Measurements from ENCODE around the gene VWA8.
"Not testable (repeated sequence)": the region's sequence is repeated elsewhere in the genome, so short reads cannot be mapped to it uniquely, and the experiment has no call there.

The VWA8 gene

GRCh38 chr13:41962994-41963393 lies 2.1 kb upstream of the VWA8 start:
- no peak for DNase-seq

- no peak for DNase-seq
Observed at GRCh38 chr13:41961466-41961760, 504 bp upstream of the VWA8 start.

GRCh38 chr13:41960211-41960636 lies 685 bp downstream of the VWA8 start:
- DNase-seq: peak in 2 of 14 donors; percentile 33 to 36

- no peak for DNase-seq
Observed at GRCh38 chr13:41956272-41956671, 4.6 kb downstream of the VWA8 start.

GRCh38 chr13:41955605-41956004 lies 5.3 kb downstream of the VWA8 start:
- DNase-seq: no peak

- no peak for DNase-seq
Observed at GRCh38 chr13:41954226-41954625, 6.7 kb downstream of the VWA8 start.

- DNase-seq: no peak
Observed at GRCh38 chr13:41952749-41953148, 8.2 kb downstream of the VWA8 start.

- DNase-seq: not testable (repeated sequence)
Observed at GRCh38 chr13:41949104-41949503, 11.8 kb downstream of the VWA8 start.

GRCh38 chr13:41945926-41946325 lies 15.0 kb downstream of the VWA8 start:
- no peak for DNase-seq

- no peak for DNase-seq
Observed at GRCh38 chr13:41944635-41945397, 16.1 kb downstream of the VWA8 start.

- DNase-seq: no peak
Observed at GRCh38 chr13:41944229-41944628, 16.7 kb downstream of the VWA8 start.

- DNase-seq: no peak
Observed at GRCh38 chr13:41942462-41943094, 18.3 kb downstream of the VWA8 start.

- no peak for DNase-seq
Observed at GRCh38 chr13:41941174-41941573, 19.7 kb downstream of the VWA8 start.

- no peak for DNase-seq
Observed at GRCh38 chr13:41939398-41939797, 21.5 kb downstream of the VWA8 start.

- no peak for DNase-seq
Observed at GRCh38 chr13:41938918-41939317, 22.0 kb downstream of the VWA8 start.

- no peak for DNase-seq
Observed at GRCh38 chr13:41937388-41937787, 23.5 kb downstream of the VWA8 start.

GRCh38 chr13:41935501-41935900 lies 25.4 kb downstream of the VWA8 start:
- no peak for DNase-seq

- no peak for DNase-seq
Observed at GRCh38 chr13:41934994-41935393, 25.9 kb downstream of the VWA8 start.

GRCh38 chr13:41934120-41934519 lies 26.8 kb downstream of the VWA8 start:
- DNase-seq: no peak

GRCh38 chr13:41931337-41931736 lies 29.6 kb downstream of the VWA8 start:
- DNase-seq: no peak

- DNase-seq: no peak
Observed at GRCh38 chr13:41930154-41930553, 30.8 kb downstream of the VWA8 start.

- DNase-seq: no peak
Observed at GRCh38 chr13:41928323-41928722, 32.6 kb downstream of the VWA8 start.

GRCh38 chr13:41925014-41925413 lies 35.9 kb downstream of the VWA8 start:
- DNase-seq: no peak

GRCh38 chr13:41922894-41923293 lies 38.0 kb downstream of the VWA8 start:
- DNase-seq: not testable (repeated sequence)
